Measurements from ENCODE around the gene GTPBP1.
A peak's percentile ranks its signal among the peaks of the same experiment; 100 is the strongest.

GTPBP1 gene

GRCh38 chr22:38741576-38741975, 35.8 kb downstream of the GTPBP1 start:
- TF ChIP-seq, protein P1, sequence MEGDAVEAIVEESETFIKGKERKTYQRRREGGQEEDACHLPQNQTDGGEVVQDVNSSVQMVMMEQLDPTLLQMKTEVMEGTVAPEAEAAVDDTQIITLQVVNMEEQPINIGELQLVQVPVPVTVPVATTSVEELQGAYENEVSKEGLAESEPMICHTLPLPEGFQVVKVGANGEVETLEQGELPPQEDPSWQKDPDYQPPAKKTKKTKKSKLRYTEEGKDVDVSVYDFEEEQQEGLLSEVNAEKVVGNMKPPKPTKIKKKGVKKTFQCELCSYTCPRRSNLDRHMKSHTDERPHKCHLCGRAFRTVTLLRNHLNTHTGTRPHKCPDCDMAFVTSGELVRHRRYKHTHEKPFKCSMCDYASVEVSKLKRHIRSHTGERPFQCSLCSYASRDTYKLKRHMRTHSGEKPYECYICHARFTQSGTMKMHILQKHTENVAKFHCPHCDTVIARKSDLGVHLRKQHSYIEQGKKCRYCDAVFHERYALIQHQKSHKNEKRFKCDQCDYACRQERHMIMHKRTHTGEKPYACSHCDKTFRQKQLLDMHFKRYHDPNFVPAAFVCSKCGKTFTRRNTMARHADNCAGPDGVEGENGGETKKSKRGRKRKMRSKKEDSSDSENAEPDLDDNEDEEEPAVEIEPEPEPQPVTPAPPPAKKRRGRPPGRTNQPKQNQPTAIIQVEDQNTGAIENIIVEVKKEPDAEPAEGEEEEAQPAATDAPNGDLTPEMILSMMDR (conservative IDR thresholded peaks at IDR 0.05; ENCODE audit: control insufficient read depth, insufficient read depth, low read depth, low read length): no peak
- no peak overlapping the region for H3K4me3 ChIP-seq (ENCODE audit: control insufficient read depth, low read depth, low read length)
- DNase-seq (ENCODE audit: low read depth): no peak

GRCh38 chr22:38742176-38742942, 36.6 kb downstream of the GTPBP1 start:
- TF ChIP-seq, protein P1 (conservative IDR thresholded peaks at IDR 0.05; ENCODE audit: control insufficient read depth, insufficient read depth, low read depth, low read length): no peak
- H3K4me3 ChIP-seq (ENCODE audit: control insufficient read depth, low read depth, low read length): no peak overlapping the region
- no peak for DNase-seq (ENCODE audit: low read depth)

- peak; percentile 50 for DNase-seq (ENCODE audit: low read depth)
- TF ChIP-seq, protein P1 (conservative IDR thresholded peaks at IDR 0.05; ENCODE audit: control insufficient read depth, insufficient read depth, low read depth, low read length): no peak
- H3K4me3 ChIP-seq (ENCODE audit: control insufficient read depth, low read depth, low read length): no peak overlapping the region
Observed at GRCh38 chr22:38744981-38745380, 39.2 kb downstream of the GTPBP1 start.

DNA sequence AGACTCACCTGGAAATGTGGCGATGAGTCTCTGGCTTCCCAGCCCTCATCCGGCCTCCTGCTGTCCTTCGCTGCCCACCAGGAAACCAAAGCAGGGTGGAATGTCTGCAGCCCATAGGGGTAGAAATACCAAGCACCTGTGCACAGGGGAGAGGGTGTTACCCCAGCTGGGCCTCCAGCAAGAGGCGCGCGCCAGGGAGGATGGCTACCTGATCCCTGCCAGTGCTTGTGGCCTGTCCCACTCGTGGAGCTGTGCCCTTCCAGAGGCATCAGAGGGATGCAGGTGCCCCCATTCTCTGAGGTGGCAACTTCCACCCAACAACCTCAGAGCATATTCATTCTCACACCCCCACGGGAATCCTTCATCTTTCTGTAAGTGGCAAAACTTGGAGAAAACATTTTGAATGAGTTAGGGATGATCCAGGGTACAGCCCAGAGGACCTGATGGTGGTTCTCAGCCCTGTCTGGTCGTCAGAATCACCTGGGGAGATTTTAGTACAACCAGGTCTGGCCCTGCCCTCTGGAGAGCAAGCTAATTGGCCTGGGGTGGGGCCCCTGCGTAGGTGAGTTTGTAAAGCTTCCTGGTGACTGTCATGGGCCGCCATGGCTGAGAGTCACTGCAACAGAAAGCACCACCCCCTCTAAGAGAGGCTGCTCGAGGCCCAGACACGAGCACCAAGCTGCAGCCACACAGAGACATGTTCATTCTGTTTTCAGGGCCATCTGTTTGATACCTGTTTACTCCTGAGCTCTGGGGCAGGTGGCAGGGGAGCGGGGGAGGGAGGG, 40.1 kb downstream of the GTPBP1 start:
- DNase-seq (ENCODE audit: low read depth): no peak
- H3K4me3 ChIP-seq (ENCODE audit: control insufficient read depth, low read depth, low read length): no peak overlapping the region
- TF ChIP-seq, protein P1 (conservative IDR thresholded peaks at IDR 0.05; ENCODE audit: control insufficient read depth, insufficient read depth, low read depth, low read length): no peak

DNA sequence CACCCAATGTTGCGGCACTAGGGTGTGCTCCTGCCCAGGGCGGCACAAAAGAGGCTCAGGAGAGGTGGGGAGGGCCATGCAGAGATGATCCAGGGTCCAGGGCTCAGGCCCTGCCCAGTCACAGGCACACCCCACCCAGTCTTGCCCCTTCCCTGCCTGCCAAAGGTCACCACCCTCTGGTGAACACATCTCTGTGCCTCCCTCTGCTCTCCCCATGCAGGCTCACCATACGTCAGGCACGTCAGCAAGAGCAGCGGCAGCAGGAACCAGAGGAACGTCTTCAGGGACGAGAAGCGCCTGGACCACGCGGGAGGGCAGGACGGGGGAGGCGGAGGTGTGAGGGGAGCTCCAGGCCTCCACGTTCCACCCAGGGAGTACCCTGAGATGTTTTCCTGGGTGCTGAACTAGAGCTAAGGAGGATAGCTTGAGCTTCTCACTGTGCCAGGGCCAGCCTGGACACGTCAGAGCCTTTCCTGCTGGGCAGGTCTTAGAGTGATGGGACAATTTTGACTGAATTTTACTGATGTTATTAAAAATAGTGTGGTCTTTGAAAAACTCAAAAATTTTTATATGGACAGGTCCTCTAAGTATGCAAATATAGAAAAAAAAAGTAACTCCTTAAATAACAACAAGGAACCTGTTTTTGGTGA, 42.9 kb downstream of the GTPBP1 start:
- H3K4me3 ChIP-seq (ENCODE audit: control insufficient read depth, low read depth, low read length): no peak overlapping the region
- TF ChIP-seq, protein P1 (conservative IDR thresholded peaks at IDR 0.05; ENCODE audit: control insufficient read depth, insufficient read depth, low read depth, low read length): no peak
- DNase-seq (ENCODE audit: low read depth): no peak

DNA sequence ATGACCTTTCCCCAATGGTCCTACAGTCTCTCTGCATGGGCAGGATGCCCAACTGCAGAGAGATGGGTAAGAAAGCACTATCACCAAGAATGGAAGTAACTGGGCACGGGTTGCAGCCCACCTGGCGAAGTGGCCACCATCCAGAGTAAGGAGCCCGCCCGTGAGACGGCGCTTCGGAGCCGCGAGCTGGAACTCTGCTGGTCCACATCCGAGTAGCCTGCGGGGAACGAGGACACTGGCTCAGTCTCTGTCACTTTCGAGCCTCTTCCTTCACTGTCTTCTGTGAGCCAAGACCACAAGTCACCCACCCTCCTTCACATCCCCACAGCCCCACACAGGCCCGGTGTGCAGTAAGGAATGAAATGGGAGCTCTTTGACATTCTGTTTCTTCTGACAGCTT, 44.4 kb downstream of the GTPBP1 start:
- TF ChIP-seq, protein P1 (conservative IDR thresholded peaks at IDR 0.05; ENCODE audit: control insufficient read depth, insufficient read depth, low read depth, low read length): no peak
- H3K4me3 ChIP-seq (ENCODE audit: control insufficient read depth, low read depth, low read length): no peak overlapping the region
- no peak for DNase-seq (ENCODE audit: low read depth)

Data from fibroblast of mammary gland (primary cell).